ENCODE results near the gene ANKS1B.

GRCh38 chr12:99334285-99335056 is 650.3 kb downstream of the ANKS1B start:
- TF ChIP-seq PPARA (CRISPR knock-in tag; IDR thresholded peaks at IDR 0.05; ENCODE audit: borderline replicate concordance), result no peak
- no peak for TF ChIP-seq ARNTL (CRISPR knock-in tag; IDR thresholded peaks at IDR 0.05; ENCODE audit: borderline replicate concordance, low read depth)
- no peak for TF ChIP-seq OSR1 (CRISPR knock-in tag; IDR thresholded peaks at IDR 0.05)
- no peak for TF ChIP-seq TSHZ2 (CRISPR knock-in tag; IDR thresholded peaks at IDR 0.05)
- no peak for TF ChIP-seq CSDC2 (CRISPR knock-in tag; IDR thresholded peaks at IDR 0.05)
- TF ChIP-seq PATZ1 (CRISPR knock-in tag; IDR thresholded peaks at IDR 0.05; ENCODE audit: borderline replicate concordance), result no peak
- no peak for TF ChIP-seq ZFP30 (CRISPR knock-in tag; IDR thresholded peaks at IDR 0.05)
- TF ChIP-seq ZNF70 (CRISPR knock-in tag; IDR thresholded peaks at IDR 0.05), result no peak
- TF ChIP-seq POU6F1 (CRISPR knock-in tag; IDR thresholded peaks at IDR 0.05; ENCODE audit: borderline replicate concordance, low read depth), result no peak
- no peak for TF ChIP-seq CSRNP3 (CRISPR knock-in tag; IDR thresholded peaks at IDR 0.05)
- TF ChIP-seq RARB (CRISPR knock-in tag; IDR thresholded peaks at IDR 0.05), result no peak
- no peak for TF ChIP-seq ZNF565 (CRISPR knock-in tag; conservative IDR thresholded peaks at IDR 0.05; ENCODE audit: low read depth)
- TF ChIP-seq SNAI2 (CRISPR knock-in tag; IDR thresholded peaks at IDR 0.05), result no peak
